IPS DF 6.9 (cell line): ENCODE data around the gene MMP15.
"Not testable (repeated sequence)": the region's sequence is repeated elsewhere in the genome, so short reads cannot be mapped to it uniquely, and the experiment has no call there.

Source experiments
- DNase-seq: peaks from one replicate; pipeline ENCODE4 v3.0.0-alpha.2; 2013; ENCODE audit warnings: low read depth, low spot score
- H3K27ac ChIP-seq: one replicate; pipeline ENCODE4 v1.5.1; 2013; ENCODE audit warnings: low read length, control low read depth
- H3K27me3 ChIP-seq: 2 replicates; pipeline ENCODE4 v1.6.1; 2013; ENCODE audit warnings: mild to moderate bottlenecking, low read length; ENCODE audit not compliant: control insufficient read depth, insufficient read depth
- H3K36me3 ChIP-seq: 2 replicates; pipeline ENCODE4 v1.6.1; 2013; ENCODE audit warnings: low read length; ENCODE audit not compliant: control insufficient read depth, insufficient read depth
- H3K4me1 ChIP-seq: 2 replicates; pipeline ENCODE4 v1.6.1; 2013; ENCODE audit warnings: low read length; ENCODE audit not compliant: control insufficient read depth, insufficient read depth
- H3K4me3 ChIP-seq: 2 replicates; pipeline ENCODE4 v1.5.1; 2013; ENCODE audit warnings: mild to moderate bottlenecking, low read length
- H3K9me3 ChIP-seq: 2 replicates; pipeline ENCODE4 v1.6.1; 2013; ENCODE audit warnings: low read length, inconsistent platforms; ENCODE audit not compliant: control insufficient read depth, insufficient read depth
- WGBS: extraction: QIAGEN DNeasy Blood & Tissue Kit; methylation state at CpG from one replicate; pipeline ENCODE4 v1.1.7; 2013; ENCODE audit warnings: mixed read lengths, missing lambda C conversion rate; ENCODE audit not compliant: insufficient read length, insufficient coverage; 5-methylcytosine and 5-hydroxymethylcytosine counted together

Gene MMP15

DNA sequence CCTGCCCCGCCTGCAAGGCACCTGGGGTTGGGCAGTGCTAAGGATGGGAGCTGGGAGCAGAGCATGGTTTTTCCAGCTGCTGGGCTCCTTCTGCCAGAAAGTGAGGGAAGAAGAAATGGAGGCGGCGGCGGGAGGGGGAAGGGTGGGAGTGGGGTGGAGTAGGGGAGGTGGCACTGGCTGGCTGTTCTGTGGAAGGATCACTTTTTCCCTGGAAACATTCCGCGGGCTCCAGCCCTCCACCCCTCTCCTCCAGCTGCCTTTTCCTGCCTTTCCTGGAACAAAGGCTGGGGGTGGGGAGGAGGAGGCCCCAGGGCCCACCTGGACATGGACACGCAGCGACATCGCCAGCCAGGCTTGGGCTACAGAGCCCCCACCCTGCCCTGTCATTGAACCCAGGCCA is 62.5 kb downstream of the MMP15 start:
- Histone ChIP-seq H3K36me3 (no peaks in the 10 kb centered on the region), H3K9me3 (no peaks in the 10 kb centered on the region), H3K27ac (no peak overlapping the region), H3K4me1 (no peaks in the 10 kb centered on the region; the same call in 1 of the 2 replicates), H3K27me3 (no peaks in the 10 kb centered on the region), H3K4me3 (no peak overlapping the region)
- DNase-seq = no peak
- no CpG with 5 or more reads among the region's 9 CpGs for WGBS

DNA sequence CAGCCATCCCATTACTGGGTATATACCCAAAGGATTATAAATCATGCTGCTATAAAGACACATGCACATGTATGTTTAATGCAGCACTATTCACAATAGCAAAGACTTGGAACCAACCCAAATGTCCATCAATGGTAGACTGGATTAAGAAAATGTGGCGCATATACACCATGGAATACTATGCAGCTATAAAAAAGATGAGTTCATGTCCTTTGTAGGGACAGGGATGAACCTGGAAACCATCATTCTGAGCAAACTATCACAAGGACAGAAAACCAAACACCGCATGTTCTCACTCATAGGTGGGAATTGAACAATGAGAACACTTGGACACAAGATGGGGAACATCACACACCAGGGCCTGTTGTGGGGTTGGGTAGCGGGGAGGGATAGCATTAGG is 64.8 kb downstream of the MMP15 start:
- H3K4me3 ChIP-seq, H3K27ac ChIP-seq, H3K9me3 ChIP-seq, H3K4me1 ChIP-seq, H3K27me3 ChIP-seq, DNase-seq, H3K36me3 ChIP-seq: not testable (repeated sequence)
- no CpG with 5 or more reads among the region's 3 CpGs for WGBS

DNA sequence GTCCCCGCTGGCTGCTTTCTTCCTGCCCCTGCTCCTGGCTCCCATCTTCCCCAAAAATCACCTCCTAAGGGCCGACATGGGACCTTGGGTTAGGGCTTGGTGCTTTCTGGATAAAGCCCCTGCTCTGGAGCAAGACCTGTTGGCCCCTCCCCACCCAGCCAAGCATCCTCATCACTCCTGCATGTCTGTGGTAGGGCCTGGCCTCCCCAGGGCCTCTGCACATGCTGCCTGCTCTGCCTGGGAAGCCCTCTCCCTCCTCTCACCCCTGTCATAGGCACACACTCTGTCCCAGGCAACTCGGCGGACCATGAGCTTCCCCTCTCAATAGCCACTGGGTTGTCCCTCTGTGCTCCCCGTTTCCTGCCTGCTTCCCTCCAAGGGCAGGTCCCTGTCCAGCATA is 68.5 kb downstream of the MMP15 start:
- no CpG with 5 or more reads among the region's 5 CpGs for WGBS

DNA sequence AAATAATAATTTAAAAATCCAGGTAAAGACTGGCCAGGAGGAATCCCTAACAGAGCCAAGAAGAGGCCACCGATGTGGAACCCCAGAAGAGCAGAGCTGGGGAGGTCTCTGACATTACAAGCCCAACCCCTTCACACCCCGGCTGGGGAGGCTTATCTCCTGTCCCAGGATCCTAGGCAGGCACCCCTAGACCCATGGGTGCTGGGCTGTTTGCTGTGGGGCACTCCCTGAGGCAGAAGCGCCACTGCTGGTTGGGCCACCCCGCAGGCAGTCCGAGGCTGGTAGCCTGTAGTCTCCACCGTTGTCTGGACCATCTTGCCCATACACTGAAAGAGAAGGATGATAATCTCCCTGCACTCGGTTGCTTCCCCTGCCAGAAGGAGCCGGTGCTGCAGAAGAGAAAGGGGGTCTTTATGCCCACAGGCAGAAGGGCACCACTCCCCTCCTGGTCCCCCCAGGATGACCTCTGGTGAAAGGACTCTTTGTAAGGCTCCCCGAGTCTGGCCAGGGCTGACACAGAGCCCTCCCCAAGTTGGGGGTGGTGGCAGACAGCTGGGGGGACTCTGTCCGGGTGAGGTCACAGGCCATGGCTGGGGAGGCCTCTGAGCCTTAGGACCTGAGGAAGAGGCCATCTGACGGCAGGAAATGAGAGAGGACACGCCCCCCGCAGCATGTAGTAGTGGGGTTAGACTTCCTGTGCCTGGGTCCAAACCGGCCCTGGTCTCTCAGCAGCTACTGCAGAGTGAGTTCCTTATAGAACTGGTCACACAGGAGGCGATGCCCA is 69.4 kb downstream of the MMP15 start:
- Histone ChIP-seq H3K4me3 (no peak overlapping the region), H3K27me3 (no peaks in the 10 kb centered on the region), H3K4me1 (0 out of 2 replicates have a peak, but pooled peaks cover 3% of the 10 kb centered on the region), H3K27ac (no peak overlapping the region), H3K36me3 (no peaks in the 10 kb centered on the region), H3K9me3 (no peaks in the 10 kb centered on the region)
- WGBS = no CpG with 5 or more reads among the region's 15 CpGs
- no peak for DNase-seq

More for the DNA sequence above, 68.5 kb downstream of the MMP15 start:
- no peak overlapping the region for H3K27ac ChIP-seq
- no peak overlapping the region for H3K4me3 ChIP-seq
- no peaks in the 10 kb centered on the region for H3K27me3 ChIP-seq
- DNase-seq = no peak
- no peaks in the 10 kb centered on the region for H3K9me3 ChIP-seq
- no peaks in the 10 kb centered on the region for H3K36me3 ChIP-seq
- H3K4me1 ChIP-seq = 0 out of 2 replicates have a peak, but pooled peaks cover 3% of the 10 kb centered on the region

DNA sequence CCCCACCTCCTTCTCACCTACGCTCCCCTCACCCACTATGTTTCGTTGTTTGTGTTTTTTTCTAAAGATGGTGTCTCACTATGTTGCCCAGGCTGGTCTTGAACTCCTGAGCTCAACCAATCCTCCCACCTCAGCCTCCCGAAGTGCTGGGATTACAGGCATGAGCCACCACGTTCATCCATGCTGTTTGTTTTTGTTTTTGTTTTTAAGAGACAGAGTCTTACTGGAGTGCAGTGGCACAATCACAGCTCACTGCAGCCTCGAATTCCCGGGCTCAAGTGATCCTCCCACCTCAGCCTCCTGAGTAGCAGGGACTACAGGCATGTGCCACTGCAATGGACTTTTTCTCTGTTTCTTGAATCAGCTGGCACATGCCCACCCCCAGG is 70.0 kb downstream of the MMP15 start:
- not testable (repeated sequence) for H3K9me3 ChIP-seq, H3K27me3 ChIP-seq, H3K4me3 ChIP-seq, H3K27ac ChIP-seq, H3K4me1 ChIP-seq, DNase-seq, H3K36me3 ChIP-seq
- WGBS = no CpG with 5 or more reads among the region's 6 CpGs

DNA sequence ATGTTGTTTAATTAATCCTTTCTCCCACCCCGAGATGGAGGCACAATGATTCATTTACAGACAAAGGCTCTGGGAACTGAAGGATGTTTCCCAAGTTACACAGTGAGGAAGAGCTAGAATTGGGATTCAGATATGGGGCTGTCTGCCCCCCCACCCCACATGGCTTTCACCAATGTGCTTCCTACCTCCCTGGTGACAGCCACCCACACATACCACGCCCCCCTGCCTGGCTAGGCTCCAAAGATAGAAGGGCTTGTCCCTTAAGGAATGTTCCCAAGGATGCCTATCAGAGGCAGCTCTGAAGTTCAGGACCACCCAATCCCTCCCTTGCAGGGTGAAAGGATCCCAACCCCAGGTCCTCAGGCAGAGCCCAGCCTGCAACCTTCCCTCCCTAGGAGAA is 70.7 kb downstream of the MMP15 start:
- no CpG with 5 or more reads among the region's 2 CpGs for WGBS
- H3K36me3 ChIP-seq = no peaks in the 10 kb centered on the region
- 0 out of 2 replicates have a peak, but pooled peaks cover 3% of the 10 kb centered on the region for H3K4me1 ChIP-seq
- no peaks in the 10 kb centered on the region for H3K27me3 ChIP-seq
- no peaks in the 10 kb centered on the region for H3K9me3 ChIP-seq
- DNase-seq = no peak
- H3K27ac ChIP-seq = no peak overlapping the region
- no peak overlapping the region for H3K4me3 ChIP-seq
